Activated CD4-positive, alpha-beta T cell treated with anti-CD3 and anti-CD28 coated beads for 36 hours (primary cell): ENCODE results near the gene ZNF70. TPM values are rescaled to one million over a fixed set of nuclear protein-coding genes. Genes with fewer than 3 reads are reported as not detected.

ENCODE experiments used
- ATAC-seq: fragments of 200-7000 bp; cut with Tn5 transposase; one replicate; pipeline ENCODE4 v1.10.0; 2021; ENCODE audit warnings: mild to moderate bottlenecking, moderate library complexity
- CTCF ChIA-PET: fragments of 350-600 bp; sonication (Branson Sonifier 250); formaldehyde crosslinking; loops from one replicate; lab custom pipeline; 2021; ENCODE audit warnings: antibody characterized with exemption; lab: Charles Lee
- POLR2A ChIA-PET: fragments of 350-600 bp; sonication (Branson Sonifier 250); formaldehyde crosslinking; loops from one replicate; lab custom pipeline; 2021; ENCODE audit warnings: antibody characterized with exemption, inconsistent platforms; lab: Charles Lee
- DNase-seq: peaks from one replicate; pipeline ENCODE4 v3.0.0-alpha.2; 2020
- H3K27ac Mint-ChIP-seq: one replicate; pipeline ENCODE4 v1.8.0; 2021; ENCODE audit warnings: mixed read lengths
- H3K27me3 Mint-ChIP-seq: one replicate; pipeline ENCODE4 v1.8.0; 2021; ENCODE audit warnings: mixed read lengths
- H3K36me3 Mint-ChIP-seq: one replicate; pipeline ENCODE4 v1.8.0; 2021; ENCODE audit warnings: low read depth, mixed read lengths
- H3K4me1 Mint-ChIP-seq: one replicate; pipeline ENCODE4 v1.8.0; 2021; ENCODE audit warnings: mixed read lengths
- H3K4me3 Mint-ChIP-seq: one replicate; pipeline ENCODE4 v1.8.0; 2021; ENCODE audit warnings: mild to moderate bottlenecking, moderate library complexity, mixed read lengths
- H3K9me3 Mint-ChIP-seq: one replicate; pipeline ENCODE4 v1.8.0; 2021; ENCODE audit warnings: low read depth, mixed read lengths
- intact Hi-C, 2 experiments: fragments of 100-400 bp; cut with DNase I in 1 of 2; cut with micrococcal nuclease in 1 of 2; formaldehyde crosslinking; loops; one replicate each; pipeline versions ENCODE4 v1.14.2 to v1.15.1; 2022 to 2024; cut with DNase I, micrococcal nuclease
- total RNA-seq, 2 experiments: library from RNA; stranded (reverse); gene quantifications; one replicate each; pipeline ENCODE4 v1.2.3, GENCODE V29; 2021

ZNF70 gene
- total RNA-seq, 2 experiments from 2014 or later: 1.6 to 1.7 TPM

DNA sequence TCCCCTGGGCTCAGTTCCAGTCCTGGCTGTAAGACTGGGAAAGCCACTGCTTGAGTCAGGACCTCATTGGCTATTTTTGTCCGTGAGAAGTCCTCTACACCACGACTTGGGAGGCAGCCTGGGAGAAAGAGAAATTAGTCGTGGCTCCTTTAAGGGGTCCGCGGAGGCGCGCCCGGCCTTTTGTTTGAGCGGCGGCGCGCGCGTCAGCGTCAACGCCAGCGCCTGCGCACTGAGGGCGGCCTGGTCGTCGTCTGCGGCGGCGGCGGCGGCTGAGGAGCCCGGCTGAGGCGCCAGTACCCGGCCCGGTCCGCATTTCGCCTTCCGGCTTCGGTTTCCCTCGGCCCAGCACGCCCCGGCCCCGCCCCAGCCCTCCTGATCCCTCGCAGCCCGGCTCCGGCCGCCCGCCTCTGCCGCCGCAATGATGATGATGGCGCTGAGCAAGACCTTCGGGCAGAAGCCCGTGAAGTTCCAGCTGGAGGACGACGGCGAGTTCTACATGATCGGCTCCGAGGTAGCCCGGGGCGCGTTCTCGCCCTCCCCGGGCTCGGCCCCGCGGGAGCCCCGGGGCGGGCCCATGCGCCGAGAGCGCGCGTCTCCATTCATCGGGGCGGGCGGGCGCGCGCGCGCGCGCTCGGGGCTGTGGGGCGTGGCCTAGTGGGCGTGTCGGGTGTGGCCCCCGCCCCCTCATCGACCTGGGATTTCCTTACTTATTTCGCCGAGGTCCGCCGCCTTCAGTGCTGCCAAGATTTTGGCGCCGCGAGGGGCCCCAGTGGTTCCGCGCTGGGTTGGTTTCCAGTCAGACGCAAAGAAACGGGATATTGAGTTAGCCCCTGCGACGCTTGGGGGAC, 36.1 kb upstream of the ZNF70 start, which contains the start of gene SMARCB1:
Gene SMARCB1, plus strand, starts transcription at position 215 of the 848 bp plus-strand sequence. Its CDS starts 204 bp downstream, at position 419.
- Mint-ChIP-seq H3K27ac (peak within 1 kb of the TSS; percentile 94), H3K9me3 (no peaks in the 10 kb centered on the region), H3K4me3 (peak within 1 kb of the TSS; percentile 84), H3K36me3 (peaks cover 7% of the 10 kb centered on the region), H3K4me1 (peaks cover 30% of the 10 kb centered on the region), H3K27me3 (no peaks in the 10 kb centered on the region)
- ATAC-seq (peak; percentile 81), DNase-seq (peak; percentile 96)
- intact Hi-C loops: loop anchor here (1.0 to 5.0 kb wide), 12 partner anchors 15 to 768 kb away; partner anchors contain the start of genes DERL3 (in 2 of the 2), MIF (in 2 of the 2), ZNF70 (in 2 of the 2) and CABIN1 (in 1 of the 2)
- CTCF ChIA-PET: interaction anchor here (1.0 to 1.9 kb wide), 3 partner anchors 12 to 32 kb away, joined by 3 to 8 read pairs (median 5); no protein-coding TSS in a partner anchor
- POLR2A ChIA-PET: interaction anchor here (0.7 to 1.5 kb wide), 5 partner anchors 12 to 107 kb away, joined by 3 to 5 read pairs (median 3); partner anchors contain the start of genes MIF, MMP11 and SLC2A11

DNA sequence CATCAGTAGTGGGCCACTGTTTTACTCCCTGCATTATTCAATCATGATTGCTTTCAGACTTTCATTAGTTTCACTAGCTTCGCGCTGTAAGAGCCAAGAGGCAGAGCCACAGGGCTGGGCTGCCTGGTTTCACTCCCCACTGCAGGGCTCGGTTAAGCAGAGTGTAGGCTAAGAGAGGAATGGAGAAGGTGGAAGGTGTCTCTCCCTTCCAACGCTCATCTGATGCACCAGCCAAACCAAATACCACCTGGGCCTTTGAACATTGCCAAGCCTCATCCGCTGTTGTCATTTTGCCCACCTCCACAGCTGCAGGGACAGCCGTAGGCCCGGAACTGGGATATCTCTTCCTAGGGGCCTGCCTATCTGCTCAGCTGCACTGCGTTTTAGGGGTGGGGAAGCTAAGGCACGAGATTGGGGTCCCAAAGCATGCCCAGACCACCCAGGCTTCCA, 35.4 kb upstream of the ZNF70 start:
- CTCF ChIA-PET: interaction anchor here (1.0 to 1.9 kb wide), 3 partner anchors 11 to 31 kb away, joined by 3 to 8 read pairs (median 5); no protein-coding TSS in a partner anchor
- H3K4me3 Mint-ChIP-seq: peak overlapping the region; percentile 84
- no peaks in the 10 kb centered on the region for H3K9me3 Mint-ChIP-seq
- peaks cover 30% of the 10 kb centered on the region for H3K4me1 Mint-ChIP-seq
- H3K36me3 Mint-ChIP-seq: peaks cover 7% of the 10 kb centered on the region
- peak overlapping the region; percentile 94 for H3K27ac Mint-ChIP-seq
- DNase-seq (peak; percentile 31), ATAC-seq (peak; percentile 8)
- POLR2A ChIA-PET: interaction anchor here (0.7 to 1.5 kb wide), 5 partner anchors 12 to 108 kb away, joined by 3 to 5 read pairs (median 4); partner anchors contain the start of genes MIF, MMP11 and SLC2A11
- no peaks in the 10 kb centered on the region for H3K27me3 Mint-ChIP-seq
- intact Hi-C loops: loop anchor here (1.0 to 5.0 kb wide), 4 partner anchors 35 to 769 kb away; partner anchors contain the start of genes DERL3 (in 1 of the 2), GUCD1 (in 1 of the 2), MIF (in 1 of the 2) and SNRPD3 (in 1 of the 2)

DNA sequence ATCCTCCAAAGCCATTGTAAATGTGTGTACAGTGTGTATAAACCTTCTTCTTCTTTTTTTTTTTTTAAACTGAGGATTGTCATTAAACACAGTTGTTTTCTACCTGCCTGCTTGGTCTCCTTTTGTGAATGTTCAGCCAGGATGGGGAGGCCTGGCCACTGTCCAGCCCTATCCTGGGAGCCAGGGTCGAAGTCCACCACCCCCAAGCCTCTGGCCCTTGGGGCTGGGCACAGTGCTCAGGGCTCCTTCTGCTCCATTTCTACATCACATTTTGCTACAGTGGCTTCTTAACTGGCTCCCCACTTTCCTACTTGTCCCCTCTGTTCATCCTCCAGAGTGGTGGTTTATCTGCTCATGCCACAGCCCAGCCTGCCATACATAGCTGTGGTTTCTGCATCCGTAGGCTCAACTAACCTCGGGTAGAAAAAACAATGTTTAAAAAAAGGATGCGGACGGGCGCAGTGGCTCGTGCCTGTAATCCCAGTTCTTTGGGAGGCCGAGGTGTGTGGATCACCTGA, 33.4 kb upstream of the ZNF70 start:
- Mint-ChIP-seq H3K9me3 (no peaks in the 10 kb centered on the region), H3K27ac (no peak overlapping the region), H3K27me3 (no peaks in the 10 kb centered on the region), H3K4me1 (peaks cover 22% of the 10 kb centered on the region), H3K36me3 (peaks cover 4% of the 10 kb centered on the region), H3K4me3 (no peak overlapping the region)
- DNase-seq (no peak), ATAC-seq (no peak)
- CTCF ChIA-PET: interaction anchor here (0.6 kb wide), 1 partner anchor 8 kb away, joined by 3 read pairs; no protein-coding TSS in a partner anchor
- POLR2A ChIA-PET: no interaction called here
- intact Hi-C loops: no loop called here

DNA sequence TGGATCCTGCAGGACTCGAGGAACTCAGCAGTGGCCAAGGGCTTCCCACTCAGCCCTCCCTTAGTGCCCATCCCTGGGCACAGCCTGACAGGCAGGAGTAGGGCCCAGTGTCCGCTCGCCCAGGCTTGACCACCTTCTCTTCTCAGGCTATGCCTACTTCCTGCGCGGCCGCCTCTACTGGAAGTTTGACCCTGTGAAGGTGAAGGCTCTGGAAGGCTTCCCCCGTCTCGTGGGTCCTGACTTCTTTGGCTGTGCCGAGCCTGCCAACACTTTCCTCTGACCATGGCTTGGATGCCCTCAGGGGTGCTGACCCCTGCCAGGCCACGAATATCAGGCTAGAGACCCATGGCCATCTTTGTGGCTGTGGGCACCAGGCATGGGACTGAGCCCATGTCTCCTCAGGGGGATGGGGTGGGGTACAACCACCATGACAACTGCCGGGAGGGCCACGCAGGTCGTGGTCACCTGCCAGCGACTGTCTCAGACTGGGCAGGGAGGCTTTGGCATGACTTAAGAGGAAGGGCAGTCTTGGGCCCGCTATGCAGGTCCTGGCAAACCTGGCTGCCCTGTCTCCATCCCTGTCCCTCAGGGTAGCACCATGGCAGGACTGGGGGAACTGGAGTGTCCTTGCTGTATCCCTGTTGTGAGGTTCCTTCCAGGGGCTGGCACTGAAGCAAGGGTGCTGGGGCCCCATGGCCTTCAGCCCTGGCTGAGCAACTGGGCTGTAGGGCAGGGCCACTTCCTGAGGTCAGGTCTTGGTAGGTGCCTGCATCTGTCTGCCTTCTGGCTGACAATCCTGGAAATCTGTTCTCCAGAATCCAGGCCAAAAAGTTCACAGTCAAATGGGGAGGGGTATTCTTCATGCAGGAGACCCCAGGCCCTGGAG, 32.6 kb upstream of the ZNF70 start:
- Mint-ChIP-seq H3K36me3 (peaks cover 2% of the 10 kb centered on the region), H3K4me3 (no peak overlapping the region), H3K9me3 (no peaks in the 10 kb centered on the region), H3K27me3 (no peaks in the 10 kb centered on the region), H3K4me1 (peaks cover 20% of the 10 kb centered on the region), H3K27ac (no peak overlapping the region)
- DNase-seq (no peak), ATAC-seq (no peak)
- ChIA-PET POLR2A (no interaction called here), CTCF (no interaction called here)
- intact Hi-C loops: no loop called here

DNA sequence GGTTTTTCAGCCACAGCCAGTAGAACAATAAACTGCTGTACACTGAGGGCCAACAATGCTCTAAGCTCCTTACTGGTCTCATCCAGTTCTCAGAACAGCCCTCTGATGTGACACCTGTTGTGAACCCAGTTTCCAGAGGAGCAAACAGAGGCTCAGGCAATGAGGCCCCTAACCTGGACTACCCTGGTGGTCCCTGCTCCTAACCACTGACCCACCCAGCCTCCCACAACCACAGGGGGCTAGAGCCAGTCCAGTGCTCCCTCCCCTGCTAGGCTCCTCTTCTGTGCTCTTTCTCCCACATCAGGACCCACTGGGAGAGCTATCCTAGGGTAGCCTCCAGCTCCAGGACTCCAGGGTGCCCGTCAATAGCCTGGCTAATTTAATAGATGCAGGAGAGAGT, 31.8 kb upstream of the ZNF70 start:
- intact Hi-C loops: no loop called here
- POLR2A ChIA-PET: no interaction called here

DNA sequence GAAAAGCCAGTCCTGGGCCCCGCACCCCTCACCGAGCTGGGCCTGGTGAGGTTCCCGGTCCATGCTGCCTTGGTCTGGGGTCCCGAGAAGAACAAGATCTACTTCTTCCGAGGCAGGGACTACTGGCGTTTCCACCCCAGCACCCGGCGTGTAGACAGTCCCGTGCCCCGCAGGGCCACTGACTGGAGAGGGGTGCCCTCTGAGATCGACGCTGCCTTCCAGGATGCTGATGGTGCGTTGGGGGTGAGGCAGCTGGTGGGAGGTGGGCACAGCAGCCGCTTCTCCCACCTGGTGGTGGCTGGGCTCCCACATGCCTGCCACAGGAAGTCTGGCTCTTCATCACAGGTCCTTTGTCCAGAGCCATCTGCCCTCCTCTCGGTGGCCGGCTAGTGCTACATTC, 31.3 kb upstream of the ZNF70 start:
- Mint-ChIP-seq H3K36me3 (no peaks in the 10 kb centered on the region), H3K9me3 (no peaks in the 10 kb centered on the region), H3K27me3 (no peaks in the 10 kb centered on the region), H3K4me1 (peaks cover 11% of the 10 kb centered on the region), H3K27ac (no peak overlapping the region), H3K4me3 (no peak overlapping the region)
- intact Hi-C loops: no loop called here
- ATAC-seq: no peak
- CTCF ChIA-PET: no interaction called here
- POLR2A ChIA-PET: no interaction called here
- no peak for DNase-seq

More for the DNA sequence above, 31.8 kb upstream of the ZNF70 start:
- Mint-ChIP-seq H3K36me3 (no peaks in the 10 kb centered on the region), H3K4me3 (no peak overlapping the region), H3K9me3 (no peaks in the 10 kb centered on the region), H3K4me1 (peaks cover 13% of the 10 kb centered on the region), H3K27me3 (no peaks in the 10 kb centered on the region), H3K27ac (no peak overlapping the region)
- DNase-seq (no peak), ATAC-seq (no peak)
- CTCF ChIA-PET: no interaction called here

DNA sequence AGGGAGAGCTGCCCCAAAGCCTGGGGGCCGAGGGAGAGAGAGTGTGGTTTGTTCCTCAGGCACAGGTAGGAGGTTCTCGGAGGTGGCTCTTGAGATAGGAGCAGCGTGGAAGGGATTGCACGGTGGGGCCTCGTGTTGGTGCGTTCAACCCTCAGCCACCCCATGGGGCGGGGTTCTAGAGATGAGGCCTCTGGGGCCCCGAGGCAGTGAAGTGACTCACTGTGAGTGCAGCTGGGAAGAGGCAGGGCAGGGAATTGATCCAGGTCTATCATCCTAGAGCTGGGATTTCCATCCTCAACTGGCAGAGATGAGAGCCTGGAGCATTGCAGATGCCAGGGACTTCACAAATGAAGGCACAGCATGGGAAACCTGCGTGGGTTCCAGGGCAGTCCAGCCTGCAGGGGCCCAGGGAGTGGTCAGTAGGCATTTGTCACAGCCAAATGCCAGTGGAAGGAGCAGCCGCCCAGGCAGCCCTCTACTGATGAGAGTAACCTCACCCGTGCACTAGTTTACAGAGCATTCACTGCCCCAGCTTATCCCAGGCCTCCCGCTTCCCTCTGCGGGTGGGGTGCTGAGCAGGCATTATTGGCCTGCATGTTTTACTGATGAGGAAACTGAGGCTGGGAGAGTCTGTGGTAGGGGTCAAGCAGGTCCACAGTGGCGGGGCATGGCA, 30.7 kb upstream of the ZNF70 start:
- Mint-ChIP-seq H3K4me3 (no peak overlapping the region), H3K27me3 (no peaks in the 10 kb centered on the region), H3K27ac (no peak overlapping the region), H3K9me3 (no peaks in the 10 kb centered on the region), H3K36me3 (no peaks in the 10 kb centered on the region), H3K4me1 (peaks cover 11% of the 10 kb centered on the region)
- ChIA-PET CTCF (no interaction called here), POLR2A (no interaction called here)
- no peak for ATAC-seq
- intact Hi-C loops: no loop called here
- no peak for DNase-seq

DNA sequence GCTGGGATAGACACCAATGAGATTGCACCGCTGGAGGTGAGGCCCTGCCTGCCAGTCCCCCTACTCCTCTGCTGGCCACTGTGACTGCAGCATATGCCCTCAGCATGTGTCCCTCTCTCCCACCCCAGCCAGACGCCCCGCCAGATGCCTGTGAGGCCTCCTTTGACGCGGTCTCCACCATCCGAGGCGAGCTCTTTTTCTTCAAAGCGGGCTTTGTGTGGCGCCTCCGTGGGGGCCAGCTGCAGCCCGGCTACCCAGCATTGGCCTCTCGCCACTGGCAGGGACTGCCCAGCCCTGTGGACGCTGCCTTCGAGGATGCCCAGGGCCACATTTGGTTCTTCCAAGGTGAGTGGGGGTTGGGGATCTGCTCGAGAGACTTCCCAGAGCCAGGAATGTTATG, 30.2 kb upstream of the ZNF70 start:
- DNase-seq (no peak), ATAC-seq (no peak)
- H3K4me3 Mint-ChIP-seq: no peak overlapping the region
- no peaks in the 10 kb centered on the region for H3K9me3 Mint-ChIP-seq
- POLR2A ChIA-PET: no interaction called here
- peaks cover 6% of the 10 kb centered on the region for H3K4me1 Mint-ChIP-seq
- intact Hi-C loops: no loop called here
- no peaks in the 10 kb centered on the region for H3K36me3 Mint-ChIP-seq
- no peak overlapping the region for H3K27ac Mint-ChIP-seq
- CTCF ChIA-PET: no interaction called here
- no peaks in the 10 kb centered on the region for H3K27me3 Mint-ChIP-seq

DNA sequence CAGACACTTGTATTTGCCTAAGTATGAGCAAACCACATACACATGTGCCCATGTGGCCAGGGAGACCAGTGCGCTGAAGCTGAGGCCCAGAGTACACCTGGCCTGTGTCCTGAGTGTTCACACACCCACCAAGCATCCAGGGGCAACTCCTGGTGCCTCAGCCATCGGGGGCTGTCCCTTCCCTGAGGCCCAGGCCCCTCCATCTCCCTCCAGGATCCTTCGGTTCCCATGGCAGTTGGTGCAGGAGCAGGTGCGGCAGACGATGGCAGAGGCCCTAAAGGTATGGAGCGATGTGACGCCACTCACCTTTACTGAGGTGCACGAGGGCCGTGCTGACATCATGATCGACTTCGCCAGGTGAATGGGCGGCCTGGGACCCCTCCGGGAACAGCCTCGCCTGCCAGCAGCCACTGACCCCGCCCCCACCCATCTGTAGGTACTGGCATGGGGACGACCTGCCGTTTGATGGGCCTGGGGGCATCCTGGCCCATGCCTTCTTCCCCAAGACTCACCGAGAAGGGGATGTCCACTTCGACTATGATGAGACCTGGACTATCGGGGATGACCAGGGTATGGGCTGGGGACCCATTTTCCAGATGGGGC, 29.3 kb upstream of the ZNF70 start:
- no peaks in the 10 kb centered on the region for H3K36me3 Mint-ChIP-seq
- peaks cover 3% of the 10 kb centered on the region for H3K4me1 Mint-ChIP-seq
- H3K27me3 Mint-ChIP-seq: no peaks in the 10 kb centered on the region
- no peak for ATAC-seq
- no peak for DNase-seq
- H3K9me3 Mint-ChIP-seq: no peaks in the 10 kb centered on the region
- ChIA-PET CTCF (no interaction called here), POLR2A (no interaction called here)
- H3K4me3 Mint-ChIP-seq: no peak overlapping the region
- intact Hi-C loops: no loop called here
- H3K27ac Mint-ChIP-seq: no peak overlapping the region

DNA sequence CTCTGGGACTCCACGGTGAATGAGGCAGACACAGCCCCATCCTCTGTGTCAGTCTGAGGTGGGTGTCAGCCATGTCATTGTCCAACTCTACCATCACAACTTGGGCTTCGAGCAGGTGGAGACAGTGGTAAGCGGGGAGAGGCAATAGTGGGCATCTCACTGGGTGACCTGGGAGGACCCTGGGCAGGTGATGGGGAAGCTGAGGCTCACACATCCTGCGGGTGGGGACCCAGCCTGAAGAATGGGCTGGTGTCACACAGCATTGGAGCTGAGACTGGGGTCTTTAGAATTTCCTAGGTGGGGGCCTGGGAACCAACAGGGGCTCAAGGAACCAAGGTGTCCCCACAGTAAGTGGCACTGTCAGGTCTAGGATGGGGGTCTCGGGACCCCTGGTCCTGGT, 28.8 kb upstream of the ZNF70 start:
- H3K27me3 Mint-ChIP-seq: no peaks in the 10 kb centered on the region
- CTCF ChIA-PET: no interaction called here
- POLR2A ChIA-PET: no interaction called here
- peaks cover 3% of the 10 kb centered on the region for H3K4me1 Mint-ChIP-seq
- ATAC-seq (no peak), DNase-seq (no peak)
- intact Hi-C loops: no loop called here
- no peak overlapping the region for H3K4me3 Mint-ChIP-seq
- H3K36me3 Mint-ChIP-seq: no peaks in the 10 kb centered on the region
- H3K9me3 Mint-ChIP-seq: no peaks in the 10 kb centered on the region
- no peak overlapping the region for H3K27ac Mint-ChIP-seq
